IMR-90 (cell line): ENCODE measurements around the gene INPP5A. TPM values are rescaled to one million over a fixed set of nuclear protein-coding genes. Genes with fewer than 3 reads are reported as not detected.

ENCODE experiments used
- ATAC-seq: fragments of 200-7000 bp; cut with Tn5 transposase; 2 replicates; pipeline ENCODE4 v1.9.1; 2020; ENCODE audit warnings: low read depth, mild to moderate bottlenecking, moderate library complexity
- BruUV-seq: library from RNA; stranded (reverse); fragments of 400-500 nt; replicated peaks from 2 replicates; lab custom pipeline; 2021; lab: Mats Ljungman, UMichigan
- CTCF ChIA-PET: fragments of 300-600 bp; formaldehyde crosslinking; extraction: SDS; loops from one replicate; lab custom pipeline; 2021; ENCODE audit warnings: antibody characterized with exemption; lab: Yijun Ruan, JAX
- POLR2A ChIA-PET: fragments of 300-600 bp; sonication (Branson Sonifier 250); formaldehyde crosslinking; loops from one replicate; lab custom pipeline; 2022; ENCODE audit warnings: antibody characterized with exemption; ENCODE audit not compliant: unreplicated experiment; lab: Charles Lee
- DNase-seq: peaks from one replicate; pipeline ENCODE4 v3.0.0; 2013
- H2AFZ ChIP-seq: replicated peaks from 2 replicates; pipeline ENCODE3; 2013; ENCODE audit warnings: low read length, mild to moderate bottlenecking; ENCODE audit not compliant: poor library complexity
- H2AK5ac ChIP-seq: 2 replicates; pipeline ENCODE4 v1.6.1; 2013; ENCODE audit warnings: low read depth, low read length, inconsistent platforms
- H2AK9ac ChIP-seq: replicated peaks from 2 replicates; pipeline ENCODE3; 2013; ENCODE audit warnings: mild to moderate bottlenecking, low read depth, low read length, moderate library complexity; ENCODE audit not compliant: poor library complexity
- H2BK120ac ChIP-seq: 2 replicates; pipeline ENCODE4 v1.6.1; 2013; ENCODE audit warnings: low read depth, low read length, inconsistent platforms
- H2BK15ac ChIP-seq: 3 replicates; pipeline ENCODE4 v1.6.1; 2013; ENCODE audit warnings: low read depth, low read length, inconsistent platforms
- H2BK20ac ChIP-seq: 2 replicates; pipeline ENCODE4 v1.6.1; 2013; ENCODE audit warnings: low read depth, mild to moderate bottlenecking, inconsistent platforms, low read length, moderate library complexity
- H2BK5ac ChIP-seq: 2 replicates; pipeline ENCODE4 v1.6.1; 2013; ENCODE audit warnings: mild to moderate bottlenecking, low read depth, low read length, inconsistent platforms; ENCODE audit not compliant: poor library complexity, severe bottlenecking
- H3K14ac ChIP-seq: replicated peaks from 2 replicates; pipeline ENCODE4 v1.6.1; 2013; ENCODE audit warnings: low read depth, low read length, inconsistent platforms
- H3K18ac ChIP-seq: 2 replicates; pipeline ENCODE4 v1.6.1; 2013; ENCODE audit warnings: low read depth, low read length, control low read depth
- H3K23ac ChIP-seq: 2 replicates; pipeline ENCODE4 v1.6.1; 2013; ENCODE audit warnings: low read depth, low read length, inconsistent platforms
- H3K27ac ChIP-seq: 2 replicates; pipeline ENCODE4 v1.5.1; 2013; ENCODE audit warnings: mild to moderate bottlenecking, control low read depth, low read length; ENCODE audit not compliant: insufficient read depth
- H3K27me3 ChIP-seq: 2 replicates; pipeline ENCODE4 v1.6.1; 2013; ENCODE audit warnings: low read length; ENCODE audit not compliant: control insufficient read depth, insufficient read depth
- H3K36me3 ChIP-seq: 2 replicates; pipeline ENCODE4 v1.6.1; 2013; ENCODE audit warnings: low read length, mixed read lengths; ENCODE audit not compliant: control insufficient read depth, insufficient read depth
- H3K4ac ChIP-seq: 2 replicates; pipeline ENCODE4 v1.6.1; 2013; ENCODE audit warnings: low read depth, low read length, inconsistent platforms
- H3K4me1 ChIP-seq: 2 replicates; pipeline ENCODE4 v1.6.1; 2013; ENCODE audit warnings: low read length, mixed read lengths; ENCODE audit not compliant: control insufficient read depth, insufficient read depth
- H3K4me2 ChIP-seq: 2 replicates; pipeline ENCODE4 v1.6.1; 2013; ENCODE audit warnings: low read depth, mild to moderate bottlenecking, control low read depth, low read length, moderate library complexity
- H3K4me3 ChIP-seq: 2 replicates; pipeline ENCODE4 v1.5.1; 2013; ENCODE audit warnings: low read depth, mild to moderate bottlenecking, control low read depth, low read length, moderate library complexity; ENCODE audit not compliant: insufficient read depth
- H3K56ac ChIP-seq: 2 replicates; pipeline ENCODE4 v1.6.1; 2013; ENCODE audit warnings: low read length, inconsistent platforms; ENCODE audit not compliant: insufficient read depth; ENCODE audit errors: extremely low read depth
- H3K79me1 ChIP-seq, 2 experiments: 2 replicates each; pipeline ENCODE4 v1.6.1; 2013; ENCODE audit warnings: low read length in 2 of 2, inconsistent platforms in 1 of 2, low read depth in 1 of 2
- H3K9ac ChIP-seq: 2 replicates; pipeline ENCODE4 v1.6.1; 2013; ENCODE audit warnings: low read depth, low read length, control low read depth
- H3K9me1 ChIP-seq: 2 replicates; pipeline ENCODE4 v1.6.1; 2013; ENCODE audit warnings: low read length, inconsistent platforms; ENCODE audit not compliant: insufficient read depth
- H3K9me3 ChIP-seq: 2 replicates; pipeline ENCODE4 v1.6.1; 2013; ENCODE audit warnings: low read length; ENCODE audit not compliant: control insufficient read depth, insufficient read depth
- H4K20me1 ChIP-seq: 2 replicates; pipeline ENCODE4 v1.6.1; 2013; ENCODE audit warnings: low read length, inconsistent platforms; ENCODE audit not compliant: insufficient read depth
- H4K5ac ChIP-seq: 2 replicates; pipeline ENCODE4 v1.6.1; 2013; ENCODE audit warnings: mild to moderate bottlenecking, low read depth, low read length, control low read depth
- H4K8ac ChIP-seq, 2 experiments: 2 replicates each; pipeline ENCODE4 v1.6.1; 2013; ENCODE audit warnings: low read depth in 2 of 2, low read length in 2 of 2, control low read depth in 1 of 2, inconsistent platforms in 1 of 2
- H4K91ac ChIP-seq: 2 replicates; pipeline ENCODE4 v1.6.1; 2013; ENCODE audit warnings: low read depth, low read length, inconsistent platforms; ENCODE audit not compliant: insufficient read depth
- BHLHE40 ChIP-seq: fragments of 150-350 bp; IDR thresholded peaks from 2 replicates; pipeline ENCODE4 v1.6.1; 2016; ENCODE audit warnings: mild to moderate bottlenecking, low read depth, low read length
- CEBPB ChIP-seq: IDR thresholded peaks from 2 replicates; pipeline ENCODE4 v1.6.1; 2012; ENCODE audit warnings: low read depth, low read length, improper control_type of control experiment
- CHD1 ChIP-seq: IDR thresholded peaks from 2 replicates; pipeline ENCODE4 v1.6.1; 2012; ENCODE audit warnings: low read depth, low read length, improper control_type of control experiment
- CTCF ChIP-seq: conservative IDR thresholded peaks from 2 replicates; pipeline ENCODE4 v1.5.1; 2012; ENCODE audit warnings: mild to moderate bottlenecking, low read depth, low read length, improper control_type of control experiment
- ELK1 ChIP-seq: fragments of 150-350 bp; IDR thresholded peaks from 2 replicates; pipeline ENCODE4 v1.6.1; 2016; ENCODE audit warnings: low read depth, mild to moderate bottlenecking, low read length, moderate library complexity, borderline replicate concordance
- FOS ChIP-seq: fragments of 150-350 bp; IDR thresholded peaks from 2 replicates; pipeline ENCODE4 v1.6.1; 2016; ENCODE audit warnings: low read depth, low read length
- MAZ ChIP-seq: IDR thresholded peaks from 2 replicates; pipeline ENCODE4 v1.6.1; 2012; ENCODE audit warnings: low read depth, mild to moderate bottlenecking, low read length, improper control_type of control experiment, moderate library complexity, borderline replicate concordance
- MXI1 ChIP-seq: IDR thresholded peaks from 2 replicates; pipeline ENCODE4 v1.6.1; 2012; ENCODE audit warnings: low read depth, mild to moderate bottlenecking, low read length, moderate library complexity, borderline replicate concordance
- NFE2L2 ChIP-seq: fragments of 150-350 bp; IDR thresholded peaks from 2 replicates; pipeline ENCODE4 v1.6.1; 2016; ENCODE audit warnings: low read depth, mild to moderate bottlenecking, low read length
- POLR2A ChIP-seq: IDR thresholded peaks from 2 replicates; pipeline ENCODE4 v1.6.1; 2012; ENCODE audit warnings: mild to moderate bottlenecking, low read depth, low read length
- RAD21 ChIP-seq: IDR thresholded peaks from 2 replicates; pipeline ENCODE4 v1.6.1; 2012; ENCODE audit warnings: low read length, improper control_type of control experiment
- RCOR1 ChIP-seq: IDR thresholded peaks from 2 replicates; pipeline ENCODE4 v1.6.1; 2012; ENCODE audit warnings: mild to moderate bottlenecking, low read length, improper control_type of control experiment; ENCODE audit not compliant: insufficient replicate concordance
- RFX5 ChIP-seq: IDR thresholded peaks from 2 replicates; pipeline ENCODE4 v1.8.0; 2012; ENCODE audit warnings: low read depth, mild to moderate bottlenecking, low read length, moderate library complexity
- SMC3 ChIP-seq: fragments of 150-350 bp; IDR thresholded peaks from 2 replicates; pipeline ENCODE4 v1.6.1; 2016; ENCODE audit warnings: low read depth, mild to moderate bottlenecking, antibody characterized with exemption, low read length, moderate library complexity
- USF2 ChIP-seq: fragments of 150-350 bp; IDR thresholded peaks from 2 replicates; pipeline ENCODE4 v1.6.1; 2017; ENCODE audit warnings: mild to moderate bottlenecking, antibody characterized with exemption, low read length, low read depth
- WGBS, 2 experiments: methylation state at CpG; one replicate each; pipeline versions ENCODE4 v1.1.5 to v1.1.7; 2013; ENCODE audit warnings: missing lambda C conversion rate in 2 of 2; ENCODE audit not compliant: insufficient read length in 1 of 2; ENCODE audit errors: extremely low coverage in 2 of 2; 5-methylcytosine and 5-hydroxymethylcytosine counted together
- dilution Hi-C: fragments of 300-500 bp; cut with HindIII; formaldehyde crosslinking; loops from one replicate; pipeline ENCODE4 v1.14.3; 2018; ENCODE audit warnings: low sequenced_read_pairs; ENCODE audit not compliant: unreplicated experiment
- in situ Hi-C: fragments of 300-500 bp; cut with MboI; formaldehyde crosslinking; loops from 3 replicates; pipeline ENCODE4 v1.14.3; 2019; ENCODE audit warnings: low sequenced_read_pairs, inconsistent platforms, mixed read lengths
- intact Hi-C: fragments of 100-400 bp; cut with micrococcal nuclease; formaldehyde crosslinking; loops from 2 replicates; pipeline ENCODE4 v1.10.0; 2022
- polyA plus RNA-seq, 3 experiments: library from polyadenylated mRNA; depleted of rRNA; stranded (reverse); fragments of >200 nt; gene quantifications; 2 replicates each; pipeline ENCODE4 v1.2.3, GENCODE V29; 2012; ENCODE audit warnings: low replicate concordance in 1 of 3
- total RNA-seq: library from RNA; depleted of rRNA; stranded (reverse); fragments of >200 nt; gene quantifications from 2 replicates; pipeline ENCODE4 v1.2.3, GENCODE V29; 2012

Gene INPP5A
- total and polyA plus RNA-seq, 2 of the 4 experiments (the other 2 are of a cell fraction), result 21.4 to 36.7 TPM

- intact Hi-C loops, result no loop called here
- Histone ChIP-seq H2BK120ac (no peak overlapping the region), H2AK9ac (no peak overlapping the region), H3K14ac (no peak overlapping the region), H3K4ac (no peak overlapping the region), H2BK5ac (no peak overlapping the region), H3K9me1 (peaks cover 5% of the 10 kb centered on the region), H3K36me3 (no peaks in the 10 kb centered on the region), H3K9me3 (no peaks in the 10 kb centered on the region), H3K27me3 (no peaks in the 10 kb centered on the region), H3K79me1 (peaks cover 4 to 35% of the 10 kb centered on the region in 2 experiments; a peak in 3 of 4 replicates), H4K5ac (no peak overlapping the region), H3K9ac (no peak overlapping the region), H3K4me3 (no peak overlapping the region), H2AFZ (no peak overlapping the region), H3K18ac (no peak overlapping the region), H3K4me1 (peaks cover 11% of the 10 kb centered on the region; the same call in 1 of the 2 replicates), H3K4me2 (no peak overlapping the region), H4K8ac (no peak overlapping the region), H2BK15ac (no peak overlapping the region), H4K91ac (no peak overlapping the region), H2AK5ac (no peak overlapping the region), H4K20me1 (peaks cover 64% of the 10 kb centered on the region), H3K27ac (no peak overlapping the region), H2BK20ac (no peak overlapping the region), H3K23ac (no peak overlapping the region), H3K56ac (no peak overlapping the region)
- ATAC-seq, result no peak
- POLR2A ChIA-PET, result no interaction called here
- dilution Hi-C loops, result no loop called here
- no peak for DNase-seq
- in situ Hi-C loops, result no loop called here
- no TSS peak for BruUV-seq
- WGBS, 2 experiments, result 75% methylated on average over 3 of the region's 5 CpGs; no CpG with 5 or more reads in 1 of the 2 experiments
- CTCF ChIA-PET, result no interaction called here
- no peak for TF ChIP-seq RFX5
- no peak for TF ChIP-seq RAD21
- no peak for TF ChIP-seq CEBPB
- TF ChIP-seq FOS, result no peak
- no peak for TF ChIP-seq ELK1
- no peak for TF ChIP-seq RCOR1
- no peak for TF ChIP-seq CHD1
- TF ChIP-seq BHLHE40, result no peak
- TF ChIP-seq POLR2A, result no peak
- no peak for TF ChIP-seq CTCF
- no peak for TF ChIP-seq USF2
- no peak for TF ChIP-seq SMC3
- TF ChIP-seq MAZ, result no peak
- TF ChIP-seq NFE2L2, result no peak
- TF ChIP-seq MXI1, result no peak
Observed at GRCh38 chr10:132611026-132611910, 73.7 kb downstream of the INPP5A start.
